ENCODE data around the gene PPP2R5C.
"Not testable (repeated sequence)": the region's sequence is repeated elsewhere in the genome, so short reads cannot be mapped to it uniquely, and the experiment has no call there.

The PPP2R5C gene

GRCh38 chr14:101964297-101965180 lies 203.0 kb downstream of the PPP2R5C start, which contains the start of gene DYNC1H1:
Gene DYNC1H1, plus strand, starts transcription at chr14:101964573. Its CDS starts 119 bp downstream, at chr14:101964692.
- H3K36me3 ChIP-seq (ENCODE audit: insufficient read depth, low read length), result peaks cover 4% of the 10 kb centered on the region
- H3K27ac ChIP-seq (ENCODE audit: low read depth, low read length), result peak within 1 kb of the TSS; percentile 73
- peak within 1 kb of the TSS; percentile 94 for H3K9ac ChIP-seq (ENCODE audit: low read depth, low read length)
- peaks cover 20% of the 10 kb centered on the region for H3K27me3 ChIP-seq (ENCODE audit: insufficient read depth, low read length)
- H3K4me3 ChIP-seq (ENCODE audit: low read length), result peak within 1 kb of the TSS; percentile 99
- peaks cover 23% of the 10 kb centered on the region for H3K4me1 ChIP-seq (ENCODE audit: insufficient read depth, low read length)
- WGBS, result under 1% methylated on average over 115 of the region's 115 CpGs
- H3K9me3 ChIP-seq (ENCODE audit: insufficient read depth, low read depth, low read length), result no peaks in the 10 kb centered on the region

- Histone ChIP-seq H3K9ac (ENCODE audit: low read depth, low read length) (peak overlapping the region; percentile 94), H3K27me3 (ENCODE audit: insufficient read depth, low read length) (peaks cover 20% of the 10 kb centered on the region), H3K36me3 (ENCODE audit: insufficient read depth, low read length) (peaks cover 10% of the 10 kb centered on the region), H3K27ac (ENCODE audit: low read depth, low read length) (peak overlapping the region; percentile 53), H3K4me1 (ENCODE audit: insufficient read depth, low read length) (peaks cover 23% of the 10 kb centered on the region), H3K4me3 (ENCODE audit: low read length) (peak overlapping the region; percentile 99), H3K9me3 (ENCODE audit: insufficient read depth, low read depth, low read length) (no peaks in the 10 kb centered on the region)
- under 1% methylated on average over 28 of the region's 28 CpGs for WGBS
These were observed 203.7 kb downstream of the PPP2R5C start for GRCh38 chr14:101965181-101965544.

GRCh38 chr14:101965770-101966722 lies 204.5 kb downstream of the PPP2R5C start:
- Histone ChIP-seq H3K4me1 (ENCODE audit: insufficient read depth, low read length) (peaks cover 23% of the 10 kb centered on the region), H3K9ac (ENCODE audit: low read depth, low read length) (peak overlapping the region; percentile 94)
- WGBS, result 25% methylated on average over 4 of the region's 5 CpGs

GRCh38 chr14:101966742-101967141 lies 205.2 kb downstream of the PPP2R5C start:
- peak overlapping the region; percentile 99; the same call in 1 of the 2 replicates for H3K4me3 ChIP-seq (ENCODE audit: low read length)
- peaks cover 16% of the 10 kb centered on the region for H3K27me3 ChIP-seq (ENCODE audit: insufficient read depth, low read length)
- H3K4me1 ChIP-seq (ENCODE audit: insufficient read depth, low read length), result peaks cover 23% of the 10 kb centered on the region
- 100% methylated on average over 1 of the region's 2 CpGs for WGBS
- H3K36me3 ChIP-seq (ENCODE audit: insufficient read depth, low read length), result peaks cover 13% of the 10 kb centered on the region
- H3K9ac ChIP-seq (ENCODE audit: low read depth, low read length), result peak overlapping the region; percentile 21; the same call in 1 of the 2 replicates
- no peaks in the 10 kb centered on the region for H3K9me3 ChIP-seq (ENCODE audit: insufficient read depth, low read depth, low read length)
- peak overlapping the region; percentile 13; the same call in 1 of the 2 replicates for H3K27ac ChIP-seq (ENCODE audit: low read depth, low read length)

More at GRCh38 chr14:101965770-101966722, 204.5 kb downstream of the PPP2R5C start:
- H3K9me3 ChIP-seq (ENCODE audit: insufficient read depth, low read depth, low read length), result no peaks in the 10 kb centered on the region
- peaks cover 20% of the 10 kb centered on the region for H3K27me3 ChIP-seq (ENCODE audit: insufficient read depth, low read length)
- H3K27ac ChIP-seq (ENCODE audit: low read depth, low read length), result no peak overlapping the region; the same call in 1 of the 2 replicates
- peak overlapping the region; percentile 99 for H3K4me3 ChIP-seq (ENCODE audit: low read length)
- H3K36me3 ChIP-seq (ENCODE audit: insufficient read depth, low read length), result peaks cover 11% of the 10 kb centered on the region

GRCh38 chr14:101968186-101968585 lies 206.7 kb downstream of the PPP2R5C start:
- Histone ChIP-seq H3K4me1 (ENCODE audit: insufficient read depth, low read length) (peaks cover 31% of the 10 kb centered on the region), H3K27ac (ENCODE audit: low read depth, low read length) (no peak overlapping the region), H3K9me3 (ENCODE audit: insufficient read depth, low read depth, low read length) (no peaks in the 10 kb centered on the region), H3K27me3 (ENCODE audit: insufficient read depth, low read length) (peaks cover 8% of the 10 kb centered on the region; the same call in 1 of the 2 replicates), H3K9ac (ENCODE audit: low read depth, low read length) (no peak overlapping the region), H3K36me3 (ENCODE audit: insufficient read depth, low read length) (peaks cover 13% of the 10 kb centered on the region), H3K4me3 (ENCODE audit: low read length) (no peak overlapping the region)
- WGBS, result 93% methylated on average over 4 of the region's 4 CpGs

- H3K27ac ChIP-seq (ENCODE audit: low read depth, low read length), result no peak overlapping the region
- 85% methylated on average over 9 of the region's 9 CpGs for WGBS
- H3K36me3 ChIP-seq (ENCODE audit: insufficient read depth, low read length), result peaks cover 13% of the 10 kb centered on the region
- no peaks in the 10 kb centered on the region for H3K9me3 ChIP-seq (ENCODE audit: insufficient read depth, low read depth, low read length)
- no peak overlapping the region for H3K9ac ChIP-seq (ENCODE audit: low read depth, low read length)
- peaks cover 29% of the 10 kb centered on the region for H3K4me1 ChIP-seq (ENCODE audit: insufficient read depth, low read length)
- no peak overlapping the region for H3K4me3 ChIP-seq (ENCODE audit: low read length)
- H3K27me3 ChIP-seq (ENCODE audit: insufficient read depth, low read length), result no peaks in the 10 kb centered on the region
These were observed 208.0 kb downstream of the PPP2R5C start for GRCh38 chr14:101969481-101969880.

GRCh38 chr14:101970830-101971400 lies 209.4 kb downstream of the PPP2R5C start:
- H3K27me3 ChIP-seq (ENCODE audit: insufficient read depth, low read length), result no peaks in the 10 kb centered on the region
- 97% methylated on average over 11 of the region's 11 CpGs for WGBS
- H3K9me3 ChIP-seq (ENCODE audit: insufficient read depth, low read depth, low read length), result no peaks in the 10 kb centered on the region
- no peak overlapping the region for H3K9ac ChIP-seq (ENCODE audit: low read depth, low read length)
- peaks cover 24% of the 10 kb centered on the region for H3K4me1 ChIP-seq (ENCODE audit: insufficient read depth, low read length)
- no peak overlapping the region for H3K27ac ChIP-seq (ENCODE audit: low read depth, low read length)
- peaks cover 24% of the 10 kb centered on the region for H3K36me3 ChIP-seq (ENCODE audit: insufficient read depth, low read length)
- H3K4me3 ChIP-seq (ENCODE audit: low read length), result no peak overlapping the region

GRCh38 chr14:101971458-101971857 lies 209.9 kb downstream of the PPP2R5C start:
- 98% methylated on average over 1 of the region's 2 CpGs for WGBS
- H3K27ac ChIP-seq (ENCODE audit: low read depth, low read length); H3K9me3 ChIP-seq (ENCODE audit: insufficient read depth, low read depth, low read length); H3K27me3 ChIP-seq (ENCODE audit: insufficient read depth, low read length); H3K4me3 ChIP-seq (ENCODE audit: low read length); H3K9ac ChIP-seq (ENCODE audit: low read depth, low read length): not testable (repeated sequence)
- peaks cover 29% of the 10 kb centered on the region for H3K36me3 ChIP-seq (ENCODE audit: insufficient read depth, low read length)
- peaks cover 18% of the 10 kb centered on the region for H3K4me1 ChIP-seq (ENCODE audit: insufficient read depth, low read length)

- Histone ChIP-seq H3K9me3 (ENCODE audit: insufficient read depth, low read depth, low read length) (no peaks in the 10 kb centered on the region), H3K4me1 (ENCODE audit: insufficient read depth, low read length) (peaks cover 11% of the 10 kb centered on the region; the same call in 1 of the 2 replicates), H3K9ac (ENCODE audit: low read depth, low read length) (no peak overlapping the region), H3K27me3 (ENCODE audit: insufficient read depth, low read length) (no peaks in the 10 kb centered on the region), H3K36me3 (ENCODE audit: insufficient read depth, low read length) (peaks cover 37% of the 10 kb centered on the region), H3K27ac (ENCODE audit: low read depth, low read length) (no peak overlapping the region), H3K4me3 (ENCODE audit: low read length) (no peak overlapping the region)
- 68% methylated on average over 10 of the region's 10 CpGs for WGBS
These were observed 210.8 kb downstream of the PPP2R5C start for GRCh38 chr14:101972126-101972866.

- Histone ChIP-seq H3K4me1 (ENCODE audit: insufficient read depth, low read length) (peaks cover 11% of the 10 kb centered on the region; the same call in 1 of the 2 replicates), H3K9me3 (ENCODE audit: insufficient read depth, low read depth, low read length) (no peaks in the 10 kb centered on the region), H3K9ac (ENCODE audit: low read depth, low read length) (no peak overlapping the region), H3K27ac (ENCODE audit: low read depth, low read length) (no peak overlapping the region), H3K27me3 (ENCODE audit: insufficient read depth, low read length) (no peaks in the 10 kb centered on the region), H3K36me3 (ENCODE audit: insufficient read depth, low read length) (peaks cover 48% of the 10 kb centered on the region), H3K4me3 (ENCODE audit: low read length) (no peak overlapping the region)
- over 99% methylated on average over 7 of the region's 7 CpGs for WGBS
These were observed 211.8 kb downstream of the PPP2R5C start for GRCh38 chr14:101973356-101973755.

All from HUES64 (cell line).